Measurements from ENCODE around the gene NT5C2.
"Not testable (repeated sequence)": the region's sequence is repeated elsewhere in the genome, so short reads cannot be mapped to it uniquely, and the experiment has no call there.

The NT5C2 gene

GRCh38 chr10:103202319-103202718 lies 9.2 kb upstream of the NT5C2 start:
- no peak for DNase-seq (ENCODE audit: low read depth in 2 of 2)

GRCh38 chr10:103199488-103199887 lies 6.4 kb upstream of the NT5C2 start:
- DNase-seq (ENCODE audit: low read depth in 2 of 2), result no peak

GRCh38 chr10:103198648-103199047 lies 5.6 kb upstream of the NT5C2 start:
- no peak for DNase-seq (ENCODE audit: low read depth in 2 of 2)

GRCh38 chr10:103197903-103198302 lies 4.8 kb upstream of the NT5C2 start:
- DNase-seq (ENCODE audit: low read depth in 2 of 2), result no peak

GRCh38 chr10:103197174-103197573 lies 4.1 kb upstream of the NT5C2 start:
- no peak for DNase-seq (ENCODE audit: low read depth in 2 of 2)

GRCh38 chr10:103196516-103196915 lies 3.4 kb upstream of the NT5C2 start:
- DNase-seq (ENCODE audit: low read depth in 2 of 2), result no peak

- no peak for DNase-seq (ENCODE audit: low read depth in 2 of 2)
These were observed 903 bp upstream of the NT5C2 start for GRCh38 chr10:103193820-103194529.

GRCh38 chr10:103192451-103193106 lies 493 bp downstream of the NT5C2 start:
- DNase-seq (ENCODE audit: low read depth in 2 of 2), result peak; percentile 22 to 43

GRCh38 chr10:103192089-103192450 lies 1.0 kb downstream of the NT5C2 start:
- DNase-seq (ENCODE audit: low read depth in 2 of 2), result no peak

- DNase-seq (ENCODE audit: low read depth in 2 of 2), result not testable (repeated sequence)
These were observed 1.9 kb downstream of the NT5C2 start for GRCh38 chr10:103191198-103191597.

- no peak for DNase-seq (ENCODE audit: low read depth in 2 of 2)
These were observed 4.2 kb downstream of the NT5C2 start for GRCh38 chr10:103188853-103189252.

GRCh38 chr10:103186128-103186527 lies 6.9 kb downstream of the NT5C2 start:
- DNase-seq (ENCODE audit: low read depth in 2 of 2), result no peak

- no peak for DNase-seq (ENCODE audit: low read depth in 2 of 2)
These were observed 8.5 kb downstream of the NT5C2 start for GRCh38 chr10:103184615-103185014.

- DNase-seq (ENCODE audit: low read depth in 2 of 2), result not testable (repeated sequence)
These were observed 9.1 kb downstream of the NT5C2 start for GRCh38 chr10:103183991-103184451.

- DNase-seq (ENCODE audit: low read depth in 2 of 2), result no peak
These were observed 11.8 kb downstream of the NT5C2 start for GRCh38 chr10:103181244-103181643.

- no peak for DNase-seq (ENCODE audit: low read depth in 2 of 2)
These were observed 12.6 kb downstream of the NT5C2 start for GRCh38 chr10:103180491-103180890.

GRCh38 chr10:103177123-103177522 lies 15.9 kb downstream of the NT5C2 start:
- no peak for DNase-seq (ENCODE audit: low read depth in 2 of 2)

- no peak for DNase-seq (ENCODE audit: low read depth in 2 of 2)
These were observed 17.3 kb downstream of the NT5C2 start for GRCh38 chr10:103175580-103176285.

- DNase-seq (ENCODE audit: low read depth in 2 of 2), result not testable (repeated sequence)
These were observed 18.7 kb downstream of the NT5C2 start for GRCh38 chr10:103174324-103174723.

GRCh38 chr10:103171278-103171677 lies 21.8 kb downstream of the NT5C2 start:
- no peak for DNase-seq (ENCODE audit: low read depth in 2 of 2)

- no peak for DNase-seq (ENCODE audit: low read depth in 2 of 2)
These were observed 24.6 kb downstream of the NT5C2 start for GRCh38 chr10:103168438-103168837.

GRCh38 chr10:103167554-103167953 lies 25.5 kb downstream of the NT5C2 start:
- not testable (repeated sequence) for DNase-seq (ENCODE audit: low read depth in 2 of 2)

GRCh38 chr10:103166523-103166922 lies 26.5 kb downstream of the NT5C2 start:
- DNase-seq (ENCODE audit: low read depth in 2 of 2), result no peak
